Activated CD4-positive, alpha-beta T cell treated with anti-CD3 and anti-CD28 coated beads, Interleukin-2, amount 10 ng/mL, durations not matched to agents 7 days and 5 days (primary cell): Measurements from ENCODE around the gene KDM4B. TPM values are rescaled to one million over a fixed set of nuclear protein-coding genes. Genes with fewer than 3 reads are reported as not detected.
A peak's percentile ranks its signal among the peaks of the same experiment; 100 is the strongest.

Experiments
- CTCF ChIA-PET: fragments of 350-600 bp; sonication (Branson Sonifier 250); formaldehyde crosslinking; loops from one replicate; lab custom pipeline; 2021; ENCODE audit warnings: antibody characterized with exemption; lab: Charles Lee
- POLR2A ChIA-PET: fragments of 350-600 bp; sonication (Branson Sonifier 250); formaldehyde crosslinking; loops from one replicate; lab custom pipeline; 2021; ENCODE audit warnings: antibody characterized with exemption; lab: Charles Lee
- DNase-seq: peaks from one replicate; pipeline ENCODE4 v3.0.0-alpha.2; 2020
- H3K27ac Mint-ChIP-seq: one replicate; pipeline ENCODE4 v1.8.0; 2021; ENCODE audit warnings: mild to moderate bottlenecking, moderate library complexity, mixed read lengths
- H3K27me3 Mint-ChIP-seq: one replicate; pipeline ENCODE4 v1.8.0; 2021; ENCODE audit warnings: mixed read lengths
- H3K36me3 Mint-ChIP-seq: one replicate; pipeline ENCODE4 v1.8.0; 2021; ENCODE audit warnings: low read depth, mixed read lengths
- H3K4me1 Mint-ChIP-seq: one replicate; pipeline ENCODE4 v1.8.0; 2021; ENCODE audit warnings: mixed read lengths
- H3K4me3 Mint-ChIP-seq: one replicate; pipeline ENCODE4 v1.8.0; 2021; ENCODE audit warnings: mild to moderate bottlenecking, moderate library complexity, mixed read lengths
- H3K9me3 Mint-ChIP-seq: one replicate; pipeline ENCODE4 v1.8.0; 2021; ENCODE audit warnings: mixed read lengths
- total RNA-seq, 2 experiments: library from RNA; stranded (reverse); gene quantifications; one replicate each; pipeline ENCODE4 v1.2.3, GENCODE V29; 2021

The KDM4B gene
- total RNA-seq, 2 experiments from 2014 or later: 37.1 to 40.2 TPM

DNA sequence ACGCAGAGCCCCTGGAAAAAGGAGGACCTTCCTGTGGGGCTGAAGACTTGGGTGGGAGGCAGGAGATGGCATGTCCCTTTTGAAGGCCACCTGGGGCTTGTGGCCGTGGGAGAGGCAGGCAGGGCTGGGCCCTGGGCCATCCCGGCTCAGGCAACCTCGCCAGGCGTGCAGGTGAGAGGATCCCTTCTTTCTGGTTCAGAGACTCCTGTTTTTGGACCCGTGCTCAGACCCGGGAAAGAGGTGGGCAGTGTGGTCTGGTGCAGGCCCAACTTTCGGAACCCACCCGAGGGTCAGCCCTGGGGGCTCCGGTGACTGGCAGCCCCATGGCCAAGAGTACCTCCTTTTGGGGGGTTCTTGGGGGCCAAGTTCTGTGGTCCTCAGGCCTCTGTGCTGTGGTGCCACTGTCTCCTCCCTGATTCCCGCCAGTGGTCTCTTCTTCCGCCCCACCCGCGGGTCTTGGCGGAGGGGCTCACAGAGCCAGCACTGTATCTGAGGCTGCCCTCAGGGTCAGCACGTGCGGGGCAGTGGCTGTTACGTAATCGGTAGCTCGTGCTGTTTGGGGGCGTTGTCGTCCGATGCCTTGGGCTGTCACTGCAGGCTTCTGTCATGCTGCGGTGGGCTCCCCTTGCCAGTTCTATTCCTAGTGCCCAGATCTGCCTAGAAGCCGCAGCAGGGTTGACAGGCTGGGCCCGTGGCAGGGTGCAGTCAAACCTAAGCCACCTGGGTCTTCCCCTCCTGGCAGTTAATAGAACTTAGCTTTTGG lies 42.7 kb downstream of the KDM4B start:
- CTCF ChIA-PET: no interaction called here
- H3K27ac Mint-ChIP-seq: no peak overlapping the region
- no peak overlapping the region for H3K4me3 Mint-ChIP-seq
- H3K9me3 Mint-ChIP-seq: peaks cover 2% of the 10 kb centered on the region
- POLR2A ChIA-PET: no interaction called here
- no peaks in the 10 kb centered on the region for H3K4me1 Mint-ChIP-seq
- no peak for DNase-seq
- H3K36me3 Mint-ChIP-seq: peaks cover 7% of the 10 kb centered on the region
- H3K27me3 Mint-ChIP-seq: no peaks in the 10 kb centered on the region

DNA sequence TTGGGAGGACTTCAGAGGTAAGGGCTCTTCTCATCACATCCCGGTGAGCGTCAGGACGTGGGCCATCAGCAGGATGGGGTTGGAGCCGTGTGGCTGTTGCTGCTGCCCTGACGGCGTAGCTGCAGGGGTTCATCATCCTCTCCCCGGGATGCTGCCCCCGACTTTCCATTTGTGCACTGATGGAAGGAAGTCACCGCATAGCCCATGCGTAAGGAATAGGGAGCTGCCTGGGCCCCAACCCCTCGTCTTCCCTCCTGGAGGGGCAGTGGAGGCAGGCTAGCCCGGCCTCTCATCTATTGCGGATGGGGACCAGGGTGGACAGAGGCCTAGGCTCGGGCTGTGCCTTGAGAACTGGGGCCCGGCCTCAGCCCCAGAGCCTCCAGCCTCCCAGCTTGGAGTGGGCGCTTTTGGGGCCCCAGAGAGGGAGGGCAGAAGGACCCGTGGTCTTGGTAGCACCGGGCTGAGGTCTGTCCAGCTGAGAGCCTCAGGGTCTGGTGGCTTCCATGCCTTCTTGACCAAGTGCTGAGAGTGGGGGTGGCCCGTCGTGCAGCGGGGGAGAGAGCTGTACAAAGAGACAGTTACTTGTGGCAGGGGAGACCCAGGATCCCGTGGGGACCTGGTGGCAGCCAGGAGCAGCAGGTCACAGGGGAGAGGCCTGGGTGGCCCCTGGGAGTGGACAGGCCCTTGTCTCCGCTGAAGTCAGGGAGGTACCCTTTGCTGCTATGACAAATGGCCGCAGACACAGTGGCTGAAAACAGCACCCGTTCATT lies 44.0 kb downstream of the KDM4B start:
- Mint-ChIP-seq H3K4me3 (no peak overlapping the region), H3K9me3 (no peaks in the 10 kb centered on the region), H3K27ac (no peak overlapping the region), H3K27me3 (no peaks in the 10 kb centered on the region), H3K4me1 (peaks cover 3% of the 10 kb centered on the region), H3K36me3 (peaks cover 3% of the 10 kb centered on the region)
- no peak for DNase-seq
- CTCF ChIA-PET: interaction anchor here (1.6 kb wide), 1 partner anchor 11 kb away, joined by 3 read pairs; no protein-coding TSS in a partner anchor
- POLR2A ChIA-PET: no interaction called here

DNA sequence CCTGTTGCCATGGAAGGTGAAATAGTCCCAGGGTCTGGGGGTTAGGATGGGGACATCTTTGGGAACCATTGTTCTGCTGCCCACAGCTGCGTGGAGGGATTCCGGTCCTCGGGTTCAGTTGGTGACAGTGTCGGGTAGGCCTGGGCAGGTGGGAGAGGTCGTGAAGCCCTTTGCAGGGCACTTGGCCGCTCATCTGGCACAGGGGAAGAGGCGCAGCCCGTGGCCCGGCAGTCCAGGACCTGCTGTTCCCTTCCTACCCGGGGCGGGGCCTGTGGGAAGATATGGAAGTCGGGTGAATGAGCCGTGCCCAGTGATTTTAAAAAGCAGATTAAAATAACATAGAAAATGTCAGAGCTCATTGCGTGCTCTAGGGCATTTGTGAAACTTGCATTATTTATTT lies 44.8 kb downstream of the KDM4B start:
- POLR2A ChIA-PET: no interaction called here
- Mint-ChIP-seq H3K9me3 (no peaks in the 10 kb centered on the region), H3K36me3 (peaks cover 3% of the 10 kb centered on the region), H3K4me3 (no peak overlapping the region), H3K4me1 (peaks cover 8% of the 10 kb centered on the region), H3K27me3 (no peaks in the 10 kb centered on the region), H3K27ac (no peak overlapping the region)
- CTCF ChIA-PET: interaction anchor here (0.6 to 1.6 kb wide), 2 partner anchors 12 to 249 kb away, joined by 3 read pairs; no protein-coding TSS in a partner anchor
- DNase-seq: no peak

DNA sequence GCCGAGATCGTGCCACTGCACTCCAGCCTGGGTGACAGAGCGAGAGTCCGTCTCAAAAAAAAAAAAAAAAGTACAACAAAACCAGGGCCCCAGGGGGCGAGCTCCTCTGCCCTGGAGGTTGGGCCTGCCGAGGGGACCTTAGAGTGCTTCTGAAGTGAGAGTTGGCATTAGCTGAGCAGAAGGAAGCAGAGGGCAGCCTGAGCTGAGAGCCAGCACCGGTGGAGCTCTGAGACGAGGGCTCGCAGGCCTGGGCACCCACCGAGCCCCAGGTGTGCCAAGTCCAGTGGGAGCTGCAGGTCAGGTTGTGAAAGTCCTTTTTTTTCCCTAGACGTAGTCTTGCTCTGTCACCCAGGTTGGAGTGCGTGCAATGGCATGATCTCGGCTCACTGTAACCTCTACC lies 46.0 kb downstream of the KDM4B start:
- POLR2A ChIA-PET: no interaction called here
- Mint-ChIP-seq H3K4me3 (no peak overlapping the region), H3K36me3 (peaks cover 3% of the 10 kb centered on the region), H3K4me1 (peaks cover 8% of the 10 kb centered on the region), H3K27me3 (no peaks in the 10 kb centered on the region), H3K27ac (no peak overlapping the region), H3K9me3 (no peaks in the 10 kb centered on the region)
- no peak for DNase-seq
- CTCF ChIA-PET: interaction anchor here (0.5 to 1.6 kb wide), 3 partner anchors 15 to 224 kb away, joined by 3 read pairs; no protein-coding TSS in a partner anchor

DNA sequence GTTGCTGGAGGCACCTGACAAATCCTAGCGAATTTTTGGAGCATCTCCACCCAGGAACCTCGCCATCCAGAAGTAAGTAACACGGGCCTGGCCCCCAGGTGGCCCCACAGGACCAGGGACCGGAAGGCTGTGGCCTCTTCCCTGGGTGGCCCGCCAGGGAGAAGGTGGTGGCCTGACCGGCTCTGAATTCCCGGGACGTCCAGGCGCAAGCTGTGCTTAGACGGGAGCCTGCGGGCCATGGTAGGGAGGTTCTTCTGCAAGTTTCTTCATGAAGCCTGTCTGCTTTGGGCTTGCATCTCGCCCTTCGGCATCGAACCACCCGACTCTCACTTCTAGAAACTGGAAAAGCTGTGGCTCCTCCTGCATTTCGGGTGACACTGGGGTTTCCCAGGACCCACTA lies 47.4 kb downstream of the KDM4B start:
- Mint-ChIP-seq H3K4me1 (peaks cover 8% of the 10 kb centered on the region), H3K27ac (no peak overlapping the region), H3K4me3 (no peak overlapping the region), H3K27me3 (no peaks in the 10 kb centered on the region), H3K36me3 (peaks cover 3% of the 10 kb centered on the region), H3K9me3 (no peaks in the 10 kb centered on the region)
- no peak for DNase-seq
- ChIA-PET POLR2A (no interaction called here), CTCF (interaction anchor here (1.0 to 2.0 kb wide), 3 partner anchors 14 to 61 kb away, joined by 3 to 5 read pairs (median 4); no protein-coding TSS in a partner anchor)

DNA sequence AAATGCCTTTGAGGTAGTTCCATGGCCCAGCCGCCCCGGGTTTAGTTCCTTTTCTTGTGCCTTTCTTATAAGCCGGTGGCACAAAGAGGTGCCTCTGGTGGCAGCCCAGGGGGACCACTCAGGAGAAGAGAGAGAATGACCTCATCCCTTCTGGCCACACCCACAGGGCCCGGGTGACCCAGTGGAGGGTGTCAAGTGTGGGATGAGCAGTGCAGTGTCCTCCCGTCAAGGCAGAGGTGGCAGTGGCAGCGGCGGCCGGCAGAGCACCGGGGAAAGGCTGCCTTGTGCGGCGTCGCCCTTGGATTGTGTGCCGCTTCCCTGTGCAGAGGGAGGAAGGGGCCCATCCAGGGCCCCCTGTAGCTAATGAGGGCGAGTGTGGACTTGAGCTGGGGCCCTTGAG lies 47.9 kb downstream of the KDM4B start:
- DNase-seq: no peak
- H3K9me3 Mint-ChIP-seq: no peaks in the 10 kb centered on the region
- peaks cover 8% of the 10 kb centered on the region for H3K4me1 Mint-ChIP-seq
- POLR2A ChIA-PET: no interaction called here
- peaks cover 3% of the 10 kb centered on the region for H3K36me3 Mint-ChIP-seq
- CTCF ChIA-PET: interaction anchor here (1.0 to 2.0 kb wide), 2 partner anchors 15 to 61 kb away, joined by 4 to 5 read pairs; no protein-coding TSS in a partner anchor
- no peak overlapping the region for H3K4me3 Mint-ChIP-seq
- no peak overlapping the region for H3K27ac Mint-ChIP-seq
- H3K27me3 Mint-ChIP-seq: no peaks in the 10 kb centered on the region

DNA sequence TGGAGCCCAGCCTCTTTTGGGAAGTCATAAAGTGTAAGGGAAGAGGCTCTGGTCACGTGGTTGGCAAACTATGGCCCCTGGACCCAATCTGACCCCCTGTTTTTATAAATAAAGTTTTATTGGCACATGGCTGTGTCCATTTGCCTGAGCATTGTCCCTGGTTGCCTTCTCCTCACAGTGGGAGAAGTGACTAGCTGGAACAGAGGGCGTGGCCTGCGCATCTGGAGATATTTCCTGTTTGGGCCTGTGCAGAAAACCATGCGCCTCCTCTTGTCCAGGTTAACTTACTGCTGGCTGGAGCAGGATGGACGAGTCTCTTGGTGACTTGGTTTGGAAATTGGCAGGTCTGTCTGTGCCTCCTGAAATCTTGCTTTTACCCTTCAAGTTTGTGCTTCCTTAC lies 48.3 kb downstream of the KDM4B start:
- H3K9me3 Mint-ChIP-seq: no peaks in the 10 kb centered on the region
- CTCF ChIA-PET: interaction anchor here (2.0 kb wide), 1 partner anchor 15 kb away, joined by 5 read pairs; no protein-coding TSS in a partner anchor
- H3K4me1 Mint-ChIP-seq: peaks cover 8% of the 10 kb centered on the region
- DNase-seq: no peak
- no peaks in the 10 kb centered on the region for H3K27me3 Mint-ChIP-seq
- no peak overlapping the region for H3K27ac Mint-ChIP-seq
- POLR2A ChIA-PET: no interaction called here
- peaks cover 3% of the 10 kb centered on the region for H3K36me3 Mint-ChIP-seq
- H3K4me3 Mint-ChIP-seq: no peak overlapping the region

DNA sequence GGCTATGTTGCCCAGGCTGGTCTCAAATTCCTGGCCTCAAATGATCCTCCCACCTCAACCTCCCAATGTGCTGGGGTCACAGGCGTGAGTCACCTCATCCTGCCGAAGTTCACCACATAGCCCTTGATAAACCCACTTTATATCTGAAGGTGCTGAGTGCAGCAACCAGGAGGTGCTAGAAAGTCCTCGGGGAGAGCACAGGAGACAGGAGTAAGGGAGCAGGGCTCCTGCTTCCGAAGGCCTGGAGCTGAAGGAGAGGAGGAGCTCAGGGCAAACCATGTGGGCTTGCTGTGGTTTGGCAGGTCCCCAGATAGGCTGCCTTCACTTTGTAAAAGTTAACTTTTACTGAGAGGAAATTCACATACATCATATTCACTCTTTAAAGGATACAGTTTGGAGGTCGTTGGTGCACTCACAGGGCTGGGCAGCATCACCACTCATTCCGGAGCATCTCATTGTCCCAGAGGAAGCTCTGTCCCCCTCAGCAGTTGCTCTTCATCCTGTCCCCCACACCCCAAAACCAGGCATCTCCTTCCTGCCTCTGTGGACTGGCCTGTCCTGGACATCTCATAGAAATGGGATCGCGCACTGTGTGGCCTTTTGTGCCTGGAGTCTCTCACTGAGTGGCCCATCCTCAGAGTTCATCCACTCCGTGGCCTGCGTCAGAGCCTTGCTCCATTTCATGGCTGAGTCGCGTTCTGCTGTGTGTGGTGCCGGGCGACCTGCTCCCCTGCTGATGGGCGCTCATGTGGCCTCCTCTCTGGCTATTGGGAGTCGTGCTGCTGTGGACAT lies 49.5 kb downstream of the KDM4B start:
- no peaks in the 10 kb centered on the region for H3K27me3 Mint-ChIP-seq
- DNase-seq: no peak
- peaks cover 8% of the 10 kb centered on the region for H3K4me1 Mint-ChIP-seq
- H3K9me3 Mint-ChIP-seq: no peaks in the 10 kb centered on the region
- peak overlapping the region; percentile 31 for H3K27ac Mint-ChIP-seq
- ChIA-PET POLR2A (no interaction called here), CTCF (no interaction called here)
- peaks cover 3% of the 10 kb centered on the region for H3K36me3 Mint-ChIP-seq
- no peak overlapping the region for H3K4me3 Mint-ChIP-seq

DNA sequence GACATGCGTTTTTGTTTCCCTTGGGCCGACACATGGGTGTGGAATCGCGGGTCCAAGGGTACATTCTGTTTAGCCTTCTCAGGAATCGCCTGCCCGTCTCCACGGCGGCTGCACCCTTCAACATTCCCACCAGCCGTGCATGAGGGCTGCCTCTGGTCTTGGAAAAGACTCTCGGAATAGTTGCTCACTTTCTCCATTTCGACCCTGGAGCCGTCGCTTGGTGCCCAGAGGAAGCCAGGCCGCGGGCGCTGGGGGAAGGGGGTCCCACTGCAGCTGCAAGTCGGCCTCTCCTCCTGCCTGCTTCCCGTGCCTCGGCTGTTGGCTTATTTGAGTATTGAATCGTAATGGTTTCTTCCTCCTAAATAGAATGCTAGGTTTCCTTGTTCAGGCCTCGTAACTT lies 51.5 kb downstream of the KDM4B start:
- Mint-ChIP-seq H3K27ac (no peak overlapping the region), H3K4me3 (no peak overlapping the region), H3K4me1 (peaks cover 8% of the 10 kb centered on the region), H3K9me3 (no peaks in the 10 kb centered on the region), H3K36me3 (peaks cover 3% of the 10 kb centered on the region), H3K27me3 (no peaks in the 10 kb centered on the region)
- CTCF ChIA-PET: interaction anchor here (0.7 kb wide), 1 partner anchor 438 kb away, joined by 4 read pairs; no protein-coding TSS in a partner anchor
- POLR2A ChIA-PET: no interaction called here
- no peak for DNase-seq

DNA sequence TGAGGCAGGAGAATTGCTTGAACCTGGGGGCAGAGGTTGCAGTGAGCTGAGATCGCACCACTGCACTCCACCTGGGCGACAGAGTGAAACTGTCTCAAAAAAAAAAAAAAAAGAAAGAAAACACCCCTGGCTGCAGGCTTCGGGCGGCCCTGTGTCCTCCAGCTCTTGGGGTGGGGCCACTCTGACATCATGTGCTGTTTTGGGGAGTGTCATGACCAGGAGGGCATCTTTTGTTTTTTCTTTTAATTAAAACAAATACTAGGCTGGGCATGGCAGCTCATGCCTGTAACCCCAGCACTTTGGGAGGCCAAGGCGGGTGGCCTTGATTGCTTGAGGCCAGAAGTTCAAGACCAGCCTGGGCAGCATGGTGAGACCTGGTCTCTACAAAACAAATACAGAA lies 52.1 kb downstream of the KDM4B start:
- Mint-ChIP-seq H3K9me3 (no peaks in the 10 kb centered on the region), H3K27me3 (no peaks in the 10 kb centered on the region), H3K27ac (no peak overlapping the region), H3K4me3 (no peak overlapping the region), H3K36me3 (peaks cover 3% of the 10 kb centered on the region), H3K4me1 (peaks cover 8% of the 10 kb centered on the region)
- DNase-seq: no peak
- ChIA-PET POLR2A (no interaction called here), CTCF (interaction anchor here (0.7 kb wide), 1 partner anchor 437 kb away, joined by 4 read pairs; no protein-coding TSS in a partner anchor)

DNA sequence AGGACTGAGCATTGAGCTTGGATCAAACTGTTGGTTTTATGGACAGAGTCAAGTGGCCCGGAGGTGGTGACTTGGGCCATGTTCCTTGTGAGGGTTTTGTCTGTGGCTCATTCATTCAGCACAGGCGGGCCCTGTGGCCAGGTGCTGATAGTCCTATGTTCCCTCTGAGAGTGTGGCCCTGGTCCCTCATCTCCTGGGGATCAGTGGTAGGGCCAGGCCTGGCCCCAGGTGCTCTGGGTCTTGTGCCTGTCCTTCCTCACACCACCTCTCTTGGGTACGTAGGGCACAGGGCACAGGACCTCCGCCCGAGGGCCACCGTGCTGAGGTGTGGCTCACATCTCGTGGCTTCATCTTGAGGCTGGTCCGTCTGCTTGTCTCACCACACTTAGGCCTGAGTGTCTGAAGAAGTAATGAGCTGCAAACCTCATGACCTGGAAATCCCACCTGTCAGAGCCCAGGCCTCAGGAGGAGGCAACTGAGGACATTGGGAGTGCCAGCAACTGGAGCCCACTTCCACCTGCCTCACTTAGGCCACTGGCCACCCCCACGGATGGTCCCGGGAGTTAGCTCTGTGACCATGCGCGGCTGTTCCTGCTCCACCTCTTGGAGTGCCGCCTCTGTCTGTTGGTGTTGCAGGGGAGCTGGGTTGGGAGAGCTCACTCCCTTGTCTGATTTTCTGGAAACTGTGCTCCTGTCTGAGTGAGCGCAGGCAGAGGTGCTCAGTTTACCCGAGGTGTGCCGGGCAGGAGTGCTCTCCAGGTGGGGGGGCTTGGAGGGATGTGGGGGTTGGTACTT lies 53.4 kb downstream of the KDM4B start:
- POLR2A ChIA-PET: no interaction called here
- no peak overlapping the region for H3K27ac Mint-ChIP-seq
- H3K27me3 Mint-ChIP-seq: no peaks in the 10 kb centered on the region
- H3K36me3 Mint-ChIP-seq: no peaks in the 10 kb centered on the region
- DNase-seq: no peak
- no peak overlapping the region for H3K4me3 Mint-ChIP-seq
- no peaks in the 10 kb centered on the region for H3K9me3 Mint-ChIP-seq
- peaks cover 7% of the 10 kb centered on the region for H3K4me1 Mint-ChIP-seq
- CTCF ChIA-PET: interaction anchor here (0.5 to 0.6 kb wide), 4 partner anchors 106 to 348 kb away, joined by 3 to 4 read pairs (median 3); no protein-coding TSS in a partner anchor

DNA sequence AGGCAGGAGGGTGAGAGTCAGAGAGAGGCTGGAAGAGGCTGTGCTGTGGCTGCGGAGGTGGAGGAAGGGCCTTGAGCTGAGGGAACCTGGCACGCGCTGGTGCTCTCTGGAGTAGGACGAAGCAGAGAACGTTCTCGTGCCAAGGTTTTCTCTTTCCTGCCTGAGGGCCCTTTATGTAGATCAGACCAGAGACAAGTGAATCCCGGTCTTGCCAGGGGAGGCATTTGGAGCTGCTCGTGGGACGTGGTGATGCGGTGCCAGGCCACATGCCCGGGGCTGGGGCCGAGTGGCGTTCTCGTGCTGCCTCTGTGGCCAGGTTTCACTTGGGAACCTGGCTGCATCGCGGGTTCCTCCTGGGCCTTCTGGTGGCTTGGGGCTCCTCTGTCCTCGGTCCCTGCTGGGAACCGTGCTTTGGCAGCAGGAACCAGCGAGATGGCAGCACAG lies 54.2 kb downstream of the KDM4B start:
- ChIA-PET POLR2A (no interaction called here), CTCF (no interaction called here)
- Mint-ChIP-seq H3K36me3 (no peaks in the 10 kb centered on the region), H3K4me1 (peaks cover 4% of the 10 kb centered on the region), H3K9me3 (no peaks in the 10 kb centered on the region), H3K27me3 (no peaks in the 10 kb centered on the region), H3K27ac (no peak overlapping the region), H3K4me3 (no peak overlapping the region)
- no peak for DNase-seq
